CD4-positive, alpha-beta T cell treated with Interleukin-12 subunit alpha and Interleukin-12 subunit beta, for 1 hour (primary cell): Measurements from ENCODE around the gene NDUFS8.

Experiments
- DNase-seq: peaks from one replicate; pipeline ENCODE4 v3.0.0-alpha.2; 2020

The NDUFS8 gene

GRCh38 chr11:68003846-68004550, 26.5 kb upstream of the NDUFS8 start, which contains the start of gene UNC93B1:
TSS of gene UNC93B1 (minus strand) at chr11:68004097. CDS start at chr11:68004043, 54 bp downstream.
- peak; percentile 85 for DNase-seq

- no peak for DNase-seq
Observed at GRCh38 chr11:68004551-68005335, 25.7 kb upstream of the NDUFS8 start.

GRCh38 chr11:68006606-68007166, 23.8 kb upstream of the NDUFS8 start:
- DNase-seq, result no peak

GRCh38 chr11:68007498-68008380, 22.7 kb upstream of the NDUFS8 start:
- no peak for DNase-seq

- DNase-seq, result no peak
Observed at GRCh38 chr11:68008381-68009337, 21.8 kb upstream of the NDUFS8 start.

- peak; percentile 16 for DNase-seq
Observed at GRCh38 chr11:68009391-68010089, 20.9 kb upstream of the NDUFS8 start.

GRCh38 chr11:68010090-68011041, 20.1 kb upstream of the NDUFS8 start, which contains the start of gene ALDH3B1:
TSS of gene ALDH3B1 (plus strand) at chr11:68010327. CDS start at chr11:68015298, 4,971 bp downstream.
- peak; percentile 30 for DNase-seq

- no peak for DNase-seq
Observed at GRCh38 chr11:68011051-68011943, 19.2 kb upstream of the NDUFS8 start.

GRCh38 chr11:68012044-68012842, 18.2 kb upstream of the NDUFS8 start:
- DNase-seq, result no peak

GRCh38 chr11:68012843-68013610, 17.5 kb upstream of the NDUFS8 start:
- no peak for DNase-seq

- DNase-seq, result no peak
Observed at GRCh38 chr11:68013611-68014156, 16.8 kb upstream of the NDUFS8 start.

GRCh38 chr11:68014157-68014946, 16.1 kb upstream of the NDUFS8 start:
- DNase-seq, result no peak

- DNase-seq, result no peak
Observed at GRCh38 chr11:68014947-68015447, 15.5 kb upstream of the NDUFS8 start.

- no peak for DNase-seq
Observed at GRCh38 chr11:68015467-68015866, 15.0 kb upstream of the NDUFS8 start.

GRCh38 chr11:68016161-68016903, 14.1 kb upstream of the NDUFS8 start:
- no peak for DNase-seq
